ENCODE measurements around the gene GGA3.
"Not testable (repeated sequence)": the region's sequence is repeated elsewhere in the genome, so short reads cannot be mapped to it uniquely, and the experiment has no call there.

The GGA3 gene, protein sequence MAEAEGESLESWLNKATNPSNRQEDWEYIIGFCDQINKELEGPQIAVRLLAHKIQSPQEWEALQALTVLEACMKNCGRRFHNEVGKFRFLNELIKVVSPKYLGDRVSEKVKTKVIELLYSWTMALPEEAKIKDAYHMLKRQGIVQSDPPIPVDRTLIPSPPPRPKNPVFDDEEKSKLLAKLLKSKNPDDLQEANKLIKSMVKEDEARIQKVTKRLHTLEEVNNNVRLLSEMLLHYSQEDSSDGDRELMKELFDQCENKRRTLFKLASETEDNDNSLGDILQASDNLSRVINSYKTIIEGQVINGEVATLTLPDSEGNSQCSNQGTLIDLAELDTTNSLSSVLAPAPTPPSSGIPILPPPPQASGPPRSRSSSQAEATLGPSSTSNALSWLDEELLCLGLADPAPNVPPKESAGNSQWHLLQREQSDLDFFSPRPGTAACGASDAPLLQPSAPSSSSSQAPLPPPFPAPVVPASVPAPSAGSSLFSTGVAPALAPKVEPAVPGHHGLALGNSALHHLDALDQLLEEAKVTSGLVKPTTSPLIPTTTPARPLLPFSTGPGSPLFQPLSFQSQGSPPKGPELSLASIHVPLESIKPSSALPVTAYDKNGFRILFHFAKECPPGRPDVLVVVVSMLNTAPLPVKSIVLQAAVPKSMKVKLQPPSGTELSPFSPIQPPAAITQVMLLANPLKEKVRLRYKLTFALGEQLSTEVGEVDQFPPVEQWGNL

DNA sequence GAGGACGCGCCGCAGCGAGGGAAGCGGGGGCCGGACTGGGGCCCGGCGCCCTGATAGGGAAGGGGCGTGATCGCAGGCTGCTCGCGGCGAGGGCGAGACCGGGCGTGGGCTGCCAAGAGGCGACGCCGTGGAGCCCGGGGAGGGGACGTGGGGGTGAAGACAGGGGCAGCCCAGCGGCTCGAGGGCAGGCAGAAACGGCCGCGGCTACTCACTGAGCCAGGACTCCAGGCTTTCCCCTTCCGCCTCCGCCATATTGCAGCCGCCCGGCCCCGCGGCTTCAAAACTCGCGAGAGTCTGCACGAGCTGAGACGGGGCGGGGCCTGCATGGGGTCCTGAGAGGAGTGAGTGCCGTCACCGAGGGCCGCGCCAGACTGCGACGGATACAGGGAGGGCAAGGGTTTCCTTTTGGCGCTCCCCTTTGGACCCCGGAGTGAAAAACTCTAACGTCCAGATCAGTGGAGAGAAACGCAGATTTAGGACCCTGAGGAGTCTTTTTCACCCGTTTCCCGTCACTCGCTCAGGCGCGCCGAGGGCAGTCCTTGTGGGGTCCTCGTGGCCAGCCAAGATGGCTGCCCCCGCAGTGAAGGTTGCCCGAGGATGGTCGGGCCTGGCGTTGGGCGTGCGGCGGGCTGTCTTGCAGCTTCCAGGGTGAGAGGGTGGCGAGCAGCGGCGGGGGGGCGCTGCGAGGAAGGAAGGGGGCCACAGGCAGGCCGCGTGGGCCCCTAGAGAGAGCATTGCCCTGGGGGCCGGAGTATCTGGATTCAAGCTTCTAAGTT lies at the start of gene GGA3, which contains the start of gene MRPS7:
Gene GGA3 (minus strand): TSS at position 271 of the 776 bp plus-strand sequence. CDS start 19 bp downstream, at position 252.
Gene MRPS7 (plus strand): TSS at position 544 of the 776 bp plus-strand sequence. CDS start 22 bp downstream, at position 566.
- peak; percentile 90 to 91 (median 91) for DNase-seq (ENCODE audit: low read depth in 3 of 3, low spot score in 1 of 3)

DNA sequence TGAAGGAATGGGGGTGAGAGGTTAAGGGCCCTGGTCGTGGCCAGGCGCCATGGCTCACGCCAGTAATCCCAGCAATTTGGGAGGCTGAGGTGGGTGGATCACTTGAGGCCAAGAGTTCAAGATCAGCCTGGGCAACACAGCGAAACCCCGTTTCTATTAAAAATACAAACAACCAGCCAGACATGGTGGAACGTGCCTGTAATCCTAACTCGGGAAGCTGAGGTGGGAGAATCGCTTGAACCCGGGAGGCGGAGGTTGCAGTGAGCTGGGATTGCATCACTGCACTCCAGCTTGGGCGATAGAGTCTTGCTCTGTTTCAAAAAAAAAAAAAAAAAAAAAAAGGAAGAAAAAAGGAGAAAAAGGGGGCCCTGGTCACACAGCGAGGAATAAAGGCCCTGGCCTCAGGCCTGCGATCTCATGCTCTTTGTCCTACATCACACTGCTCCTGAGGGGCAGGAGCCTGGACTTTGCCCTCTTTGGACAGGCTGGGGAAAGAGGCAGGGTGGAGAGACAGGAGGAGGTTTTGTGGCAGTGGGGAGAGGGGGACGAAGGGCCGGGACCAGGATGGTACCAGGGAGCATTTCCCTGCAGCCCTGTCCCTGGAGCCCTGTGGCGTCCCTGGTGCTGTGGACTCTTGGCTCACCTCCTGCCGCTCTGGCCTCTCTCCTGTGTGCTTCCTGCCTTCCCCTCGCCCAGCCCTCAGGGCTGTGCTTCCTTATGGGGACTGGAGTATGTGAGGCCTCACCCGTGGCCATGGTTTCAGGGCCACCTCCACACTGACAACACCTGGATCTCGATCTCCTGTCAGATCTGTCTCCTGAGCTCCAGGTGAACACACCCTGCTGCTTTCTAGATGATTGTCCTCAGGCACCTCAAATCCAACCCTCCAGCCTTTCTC lies 47.6 kb upstream of the GGA3 start:
- no peak for DNase-seq (ENCODE audit: low read depth in 3 of 3, low spot score in 1 of 3)

DNA sequence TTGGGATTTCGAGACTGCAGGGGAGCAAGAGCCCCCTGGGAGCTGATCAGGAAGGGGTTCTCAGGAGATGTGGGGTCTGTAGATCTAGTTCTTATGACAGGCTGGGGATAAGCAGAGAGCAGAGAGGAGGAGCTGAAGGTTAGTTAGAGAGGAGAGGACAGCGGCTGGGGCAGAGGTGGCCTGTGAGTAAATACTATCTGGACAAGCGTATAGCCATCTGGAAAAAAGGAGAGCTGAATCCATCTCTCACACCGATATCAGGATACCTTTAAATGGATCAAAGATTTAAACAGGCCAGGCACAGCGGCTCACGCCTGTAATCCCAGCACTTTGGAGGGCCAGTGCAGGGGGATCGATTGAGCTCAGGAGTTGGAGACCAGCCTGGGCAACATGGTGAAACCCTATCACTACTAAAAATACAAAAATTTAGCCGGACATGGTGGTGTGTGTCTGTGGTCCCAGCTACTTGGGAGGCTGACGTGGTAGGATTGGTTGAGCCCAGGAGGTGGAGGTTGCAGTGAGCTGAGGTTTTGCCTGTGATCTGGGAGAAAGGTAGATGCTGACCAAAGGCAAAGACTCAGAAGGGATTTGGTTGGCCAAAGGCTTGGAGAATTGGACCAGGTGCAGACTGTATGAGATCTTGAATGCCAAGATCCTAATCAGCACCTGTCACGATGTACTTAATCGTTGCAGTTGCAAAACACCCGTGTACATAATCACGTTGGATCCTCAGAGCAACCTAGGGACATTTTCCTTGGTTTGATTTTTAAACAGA lies 46.7 kb upstream of the GGA3 start:
- DNase-seq (ENCODE audit: low read depth in 3 of 3, low spot score in 1 of 3) = no peak

DNA sequence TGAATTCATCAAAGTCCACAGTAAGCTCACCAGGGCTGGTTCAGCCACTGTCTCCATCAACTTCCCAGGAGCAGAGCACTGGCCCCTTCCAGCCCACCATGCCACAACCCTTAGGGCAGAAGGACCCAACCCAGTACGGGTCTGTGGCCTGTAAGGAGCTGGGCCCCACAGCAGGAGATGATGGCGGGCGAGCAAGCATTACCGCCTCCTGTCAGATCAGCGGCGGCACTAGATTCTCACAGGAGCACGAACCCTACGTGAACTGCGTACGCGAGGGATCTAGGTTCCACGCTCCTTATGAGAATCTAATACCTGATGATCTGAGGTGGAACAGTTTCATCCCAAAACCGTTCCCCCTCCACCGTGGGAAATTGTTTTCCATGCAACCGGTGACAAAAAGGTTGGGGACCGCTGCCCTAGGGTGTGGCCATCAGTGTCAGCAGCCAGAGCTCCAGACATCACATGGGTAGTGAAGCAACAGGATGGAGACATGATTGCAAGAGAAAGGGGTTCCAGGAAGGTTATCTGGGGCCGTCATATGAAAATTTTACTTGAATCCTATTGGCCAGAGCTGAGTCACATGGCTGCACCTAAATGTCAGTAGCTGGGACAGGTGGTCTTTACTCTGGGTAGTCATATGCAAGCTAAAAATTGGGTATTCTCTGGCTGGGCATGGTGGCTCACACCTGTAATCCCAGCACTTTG lies 40.2 kb upstream of the GGA3 start:
- DNase-seq (ENCODE audit: low read depth in 3 of 3, low spot score in 1 of 3) = no peak

DNA sequence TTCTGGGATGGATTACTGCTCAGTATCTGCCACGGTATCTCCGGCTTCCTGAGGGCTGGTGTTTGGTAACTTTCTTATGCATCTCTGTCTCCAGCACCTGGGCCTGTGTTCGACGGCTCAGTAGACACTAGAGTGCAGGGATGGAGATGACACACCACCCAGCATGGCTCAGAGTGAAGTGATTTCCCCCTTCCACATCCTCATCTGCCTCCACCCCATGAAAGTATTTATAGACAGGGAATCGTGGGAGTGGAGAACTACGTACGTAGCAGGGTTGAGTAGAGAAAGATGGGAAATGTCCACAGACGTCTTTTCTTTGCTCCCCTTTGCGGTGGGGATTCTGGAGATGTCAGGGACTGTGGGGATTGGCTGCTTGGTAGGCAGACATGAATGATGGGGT lies 39.6 kb upstream of the GGA3 start:
- no peak for DNase-seq (ENCODE audit: low read depth in 3 of 3, low spot score in 1 of 3)

DNA sequence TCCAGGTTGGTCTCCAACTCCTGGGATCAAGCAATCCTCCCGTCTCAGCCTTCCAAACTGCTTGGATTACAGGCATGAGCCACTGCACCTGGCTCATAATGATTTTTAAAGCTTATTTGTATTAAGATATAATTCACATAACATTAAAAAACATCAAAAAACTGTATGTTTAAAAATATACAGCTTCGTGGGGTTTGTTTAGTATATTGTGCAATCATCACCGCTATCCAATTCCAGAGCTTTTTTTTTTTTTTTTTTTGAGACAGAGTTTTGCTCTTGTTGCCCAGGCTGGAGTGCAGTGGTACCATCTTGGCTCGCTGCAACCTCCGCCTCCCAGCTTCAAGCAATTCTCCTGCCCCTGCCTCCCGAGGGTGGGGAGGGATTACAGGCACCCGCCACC lies 38.9 kb upstream of the GGA3 start:
- DNase-seq (ENCODE audit: low read depth in 3 of 3, low spot score in 1 of 3) = no peak

DNA sequence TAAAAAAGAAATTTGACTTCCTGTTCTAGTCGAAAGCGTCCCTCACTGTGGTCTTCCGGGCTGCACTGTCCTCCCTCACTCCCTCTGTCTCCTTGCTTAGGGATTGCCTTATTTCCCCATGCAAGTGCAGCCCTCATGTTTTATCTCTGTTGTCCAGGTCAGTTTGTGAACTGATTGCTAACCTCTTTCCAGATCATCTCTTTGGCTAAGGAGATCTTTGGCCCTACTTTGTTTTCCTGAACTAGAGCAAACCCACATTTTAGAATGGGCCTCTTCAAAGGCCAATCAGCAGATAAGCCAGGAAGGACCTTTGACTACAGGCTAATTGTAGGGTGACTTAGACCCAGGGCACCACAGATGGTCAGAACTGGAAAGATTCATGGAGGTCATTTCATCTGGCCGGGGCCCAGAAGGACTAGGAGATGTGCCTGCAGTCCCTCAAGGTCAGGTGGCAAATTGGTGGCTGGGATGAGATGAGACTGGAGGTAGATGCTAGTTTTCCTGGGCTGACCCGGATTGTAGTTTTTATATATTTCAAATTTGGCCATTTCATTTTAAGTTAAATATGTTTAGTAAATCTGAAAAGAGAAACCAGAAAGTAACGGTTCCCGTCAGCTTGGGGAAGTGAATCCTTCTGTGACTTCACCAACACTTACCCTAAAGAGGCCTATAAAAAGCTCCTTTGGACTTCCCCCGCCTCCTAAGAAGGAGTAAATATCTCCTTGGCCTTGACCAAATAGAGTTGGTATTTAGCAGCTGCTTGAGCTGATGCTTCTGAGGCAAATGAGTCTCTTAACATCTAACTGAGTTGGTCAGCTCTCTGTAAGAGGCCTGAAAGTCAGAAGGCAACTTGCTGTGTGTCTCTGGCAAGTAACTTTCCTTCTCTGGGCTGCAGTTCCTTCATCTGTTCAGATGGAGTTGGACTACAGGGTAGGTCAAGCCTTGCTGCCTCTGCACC lies 34.1 kb upstream of the GGA3 start:
- DNase-seq (ENCODE audit: low read depth in 3 of 3, low spot score in 1 of 3) = no peak

DNA sequence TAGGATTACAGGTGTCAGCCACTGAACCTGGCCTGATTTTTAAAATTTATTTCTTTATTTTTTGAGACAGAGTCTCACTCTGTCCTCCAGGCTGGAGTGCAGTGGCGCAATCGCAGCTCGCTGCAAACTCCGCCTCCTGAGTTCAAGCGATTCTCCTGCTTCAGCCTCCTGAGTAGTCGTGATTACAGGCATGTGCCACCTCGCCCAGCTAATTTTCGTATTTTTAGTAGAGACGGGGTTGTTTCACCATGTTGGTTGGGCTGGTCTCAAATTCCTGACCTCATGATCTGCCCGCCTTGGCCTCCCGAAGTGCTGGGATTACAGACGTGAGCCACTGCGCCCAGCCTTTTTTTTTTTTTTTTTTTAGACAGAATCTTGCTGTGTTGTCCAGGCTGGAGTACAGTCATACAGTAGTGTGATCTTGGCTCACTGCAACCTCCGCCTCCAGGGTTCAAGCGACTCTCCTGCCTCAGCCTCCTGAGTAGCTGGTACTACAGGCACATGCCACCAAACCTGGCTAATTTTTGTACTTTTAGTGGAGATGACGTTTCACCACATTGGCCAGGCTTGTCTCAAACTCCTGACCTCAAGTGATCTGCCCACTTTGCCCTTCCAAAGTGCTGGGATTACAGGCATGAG lies 31.5 kb upstream of the GGA3 start:
- DNase-seq (ENCODE audit: low read depth in 3 of 3, low spot score in 1 of 3) = not testable (repeated sequence)

DNA sequence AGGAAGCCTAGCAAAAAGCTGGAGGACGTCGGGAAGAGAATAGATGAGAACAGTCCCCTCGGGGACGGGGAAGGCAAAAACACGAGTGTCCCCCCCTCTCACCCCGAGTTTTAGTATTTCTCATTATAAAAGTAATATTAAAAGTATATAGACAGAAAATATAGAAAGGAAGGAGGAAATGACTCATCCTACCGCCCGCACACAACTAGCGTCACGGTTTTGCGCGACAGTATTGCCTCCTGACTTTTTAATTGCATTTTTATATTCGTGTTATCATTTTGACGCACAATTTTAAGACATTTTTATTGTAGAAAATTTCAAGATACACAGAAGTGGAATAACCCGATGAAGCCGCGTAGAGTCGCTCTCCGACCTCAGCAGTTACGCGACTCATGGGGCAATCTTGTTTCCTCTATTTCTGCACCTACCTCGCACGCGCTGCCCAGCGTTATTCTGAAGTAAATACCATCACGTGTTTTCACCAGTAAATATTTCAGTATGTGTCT lies 28.5 kb upstream of the GGA3 start:
- DNase-seq (ENCODE audit: low read depth in 3 of 3, low spot score in 1 of 3) = peak in 2 of 3 donors; percentile 35 to 55

DNA sequence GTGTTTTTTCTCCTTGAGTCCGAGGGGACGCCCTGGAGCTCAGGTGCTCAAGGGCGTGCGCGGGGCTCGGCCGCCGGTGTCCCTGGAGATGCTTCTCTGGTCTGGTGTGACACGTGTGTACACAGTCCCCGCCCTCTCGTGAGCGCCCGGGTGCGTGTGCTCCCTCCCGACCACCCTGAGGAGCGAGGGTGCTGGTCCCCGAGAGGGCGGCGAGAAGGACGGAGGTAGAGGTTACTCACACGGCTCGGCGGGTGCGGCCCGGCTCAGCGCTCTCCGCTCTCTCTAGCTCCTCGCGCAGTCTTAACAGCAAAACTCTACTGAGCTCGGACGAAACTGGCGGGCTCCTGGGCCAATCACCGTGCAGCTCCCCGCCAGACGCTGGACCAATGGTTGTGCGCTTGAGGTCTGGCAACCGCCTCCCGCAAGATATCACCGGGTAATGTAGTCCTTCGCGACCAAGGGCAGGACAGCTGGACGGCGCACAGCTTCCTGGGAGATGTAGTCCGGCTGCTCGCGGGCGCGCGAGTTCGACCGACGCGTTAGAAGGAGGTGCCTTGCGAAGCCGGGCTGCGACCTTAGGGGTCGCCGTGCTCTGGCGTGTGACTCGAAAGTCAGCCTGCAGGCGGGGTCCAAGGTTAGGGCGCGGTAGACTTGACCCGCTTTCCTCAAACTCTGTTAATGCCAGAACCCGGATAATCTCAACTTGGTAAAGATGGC lies 27.9 kb upstream of the GGA3 start, which contains the start of gene SLC25A19:
Gene SLC25A19 (minus strand): TSS at position 319 of the 717 bp plus-strand sequence. CDS start 2,669 bp downstream, outside the sequence.
- peak; percentile 84 to 92 (median 92) for DNase-seq (ENCODE audit: low read depth in 3 of 3, low spot score in 1 of 3)

DNA sequence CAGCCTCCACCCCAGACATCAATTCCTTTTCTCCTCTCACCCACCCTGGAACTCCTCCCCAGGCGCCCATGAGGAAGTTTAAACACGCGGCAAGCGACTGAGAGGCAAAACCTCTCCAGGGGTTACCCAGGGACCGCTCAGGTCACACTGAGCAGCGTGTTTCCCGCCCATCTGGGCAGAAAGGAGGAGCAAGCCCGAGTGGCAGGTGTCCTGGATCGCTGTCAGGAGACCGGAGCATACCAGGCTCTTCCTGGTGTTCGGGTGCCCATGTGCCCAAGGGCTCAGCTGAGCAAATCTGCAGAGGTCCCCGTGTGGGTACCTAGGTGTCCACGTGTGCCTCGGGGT lies 27.3 kb upstream of the GGA3 start:
- peak in 1 of 3 donors; percentile 9 for DNase-seq (ENCODE audit: low read depth in 3 of 3, low spot score in 1 of 3)

DNA sequence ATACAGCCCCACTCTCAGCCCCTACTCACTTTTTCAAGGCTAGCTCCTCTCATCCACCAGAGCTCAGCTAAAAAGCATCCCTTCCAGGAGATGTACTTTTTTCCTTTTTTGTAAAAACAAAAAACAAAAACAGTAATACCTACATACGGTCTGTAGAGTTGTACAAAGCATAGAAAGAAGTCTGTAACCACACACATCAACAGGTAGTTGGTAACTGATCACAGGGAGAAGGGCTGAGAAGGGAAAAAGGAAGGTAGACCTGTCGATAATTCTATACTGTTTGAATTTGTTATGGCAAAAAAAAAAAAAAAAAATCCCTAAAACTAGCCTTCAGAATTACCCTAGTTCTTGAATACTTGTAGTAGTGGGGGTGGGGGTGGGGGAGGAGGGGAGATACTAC lies 27.0 kb upstream of the GGA3 start:
- no peak for DNase-seq (ENCODE audit: low read depth in 3 of 3, low spot score in 1 of 3)

DNA sequence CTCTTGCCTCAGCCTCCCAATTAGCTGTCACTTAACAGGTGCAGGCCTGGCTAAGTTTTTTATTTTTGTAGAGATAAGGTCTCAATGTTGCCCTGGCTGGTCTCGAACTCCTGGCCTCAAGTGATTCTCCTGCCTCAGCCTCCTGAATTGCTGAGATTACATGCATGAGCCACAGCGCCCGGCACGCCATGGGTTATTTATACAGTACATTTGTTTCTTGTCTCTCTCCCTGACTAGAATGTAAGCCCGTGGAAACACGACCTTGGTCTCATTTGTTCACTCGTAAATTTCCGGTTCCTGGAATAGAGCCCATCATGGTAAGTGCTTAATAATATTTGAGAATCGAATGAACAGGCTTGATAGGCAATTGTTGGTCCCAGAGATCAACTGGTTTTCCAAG lies 25.8 kb upstream of the GGA3 start:
- DNase-seq (ENCODE audit: low read depth in 3 of 3, low spot score in 1 of 3) = no peak

DNA sequence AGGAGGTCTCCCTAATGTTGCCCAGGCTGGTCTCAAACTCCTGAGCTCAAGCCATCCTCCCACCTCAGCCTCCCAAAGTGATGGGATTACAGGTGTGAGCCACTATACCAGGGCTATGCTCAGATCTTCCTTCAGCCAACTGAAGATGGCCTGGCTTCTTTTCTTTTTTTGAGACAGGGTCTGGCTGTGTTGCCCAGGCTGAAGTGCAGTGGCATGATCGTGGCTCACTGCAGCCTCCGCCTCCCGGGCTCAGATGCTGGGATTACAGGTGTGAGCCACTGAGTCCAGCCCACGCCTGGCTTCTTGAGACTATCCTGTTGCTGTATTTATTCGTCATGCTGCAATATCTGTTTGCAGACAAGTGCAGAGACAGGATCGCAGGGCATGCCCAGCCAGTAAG lies 23.7 kb upstream of the GGA3 start:
- DNase-seq (ENCODE audit: low read depth in 3 of 3, low spot score in 1 of 3) = no peak

DNA sequence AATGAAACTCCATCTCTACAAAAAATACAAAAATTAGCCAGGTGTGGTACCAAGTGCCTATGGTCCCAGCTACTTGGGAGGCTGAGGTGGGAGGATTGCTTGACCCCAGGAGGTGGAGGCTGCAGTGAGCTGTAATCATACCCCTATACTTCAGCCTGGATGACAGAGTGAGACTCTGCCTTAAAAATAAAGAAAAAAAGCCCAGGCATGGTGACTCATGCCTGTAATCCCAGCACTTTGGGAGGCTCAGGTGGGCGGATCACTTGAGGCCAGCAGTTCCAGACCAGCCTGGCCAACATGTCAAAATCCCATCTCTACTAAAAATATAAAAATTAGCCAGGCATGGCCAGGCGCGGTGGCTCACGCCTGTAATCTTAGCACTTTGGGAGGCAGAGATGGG lies 18.8 kb upstream of the GGA3 start:
- not testable (repeated sequence) for DNase-seq (ENCODE audit: low read depth in 3 of 3, low spot score in 1 of 3)

DNA sequence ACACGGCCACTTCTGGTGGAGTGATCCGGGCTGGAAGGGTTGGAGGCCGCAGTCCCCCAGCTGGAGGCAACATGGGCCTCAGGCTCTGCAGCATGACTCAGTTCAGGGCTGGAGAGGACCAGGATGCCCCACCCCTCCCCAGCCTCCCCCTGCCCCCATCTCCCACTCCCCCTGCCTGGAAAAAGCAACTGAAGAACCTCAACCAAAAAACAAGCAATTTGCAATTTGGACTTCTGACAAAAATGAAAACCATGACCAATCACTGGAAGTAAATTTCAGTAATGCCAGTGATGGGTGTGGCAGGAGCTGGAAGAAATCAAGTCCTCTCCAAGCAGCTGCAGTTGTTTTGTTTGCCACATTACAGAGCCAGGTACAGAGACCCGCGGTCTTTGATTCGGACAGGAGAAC lies 16.3 kb upstream of the GGA3 start:
- DNase-seq (ENCODE audit: low read depth in 3 of 3, low spot score in 1 of 3) = no peak

All from stimulated activated CD4-positive, alpha-beta T cell treated with anti-CD3 and anti-CD28 coated beads, TNF-alpha, amount 100 ng/mL, for 1 hour (primary cell).